KMS-11 (cell line): ENCODE results near the gene TDRD10.

Source experiments
- H2AFZ ChIP-seq: fragments of 200-600 bp; sonication (generic); 2 replicates; pipeline ENCODE4 v1.6.1; 2016; ENCODE audit warnings: antibody characterized with exemption, mixed run types, low read depth
- H3K27ac ChIP-seq: fragments of 200-600 bp; sonication (generic); 2 replicates; pipeline ENCODE4 v1.6.1; 2016; ENCODE audit warnings: mild to moderate bottlenecking, mixed run types
- H3K27me3 ChIP-seq: fragments of 200-600 bp; sonication (generic); 2 replicates; pipeline ENCODE4 v1.6.1; 2017; ENCODE audit warnings: mild to moderate bottlenecking, low read depth, mixed run types, moderate library complexity; ENCODE audit not compliant: insufficient read depth
- H3K36me3 ChIP-seq: fragments of 200-600 bp; sonication (generic); 2 replicates; pipeline ENCODE4 v1.6.1; 2017; ENCODE audit warnings: mild to moderate bottlenecking, mixed run types; ENCODE audit not compliant: insufficient read depth
- H3K4me1 ChIP-seq: fragments of 200-600 bp; sonication (generic); 2 replicates; pipeline ENCODE4 v1.6.1; 2016; ENCODE audit warnings: mild to moderate bottlenecking, low read depth, mixed run types; ENCODE audit not compliant: poor library complexity, severe bottlenecking
- H3K4me2 ChIP-seq: fragments of 200-600 bp; sonication (generic); 2 replicates; pipeline ENCODE4 v1.7.0; 2016; ENCODE audit warnings: mild to moderate bottlenecking, mixed run types
- H3K4me3 ChIP-seq: fragments of 200-600 bp; sonication (generic); IDR thresholded peaks from 2 replicates; pipeline ENCODE4 v1.6.1; 2017; ENCODE audit warnings: low read depth, low read length, mixed read lengths; ENCODE audit not compliant: insufficient read depth
- H3K79me2 ChIP-seq: fragments of 200-600 bp; sonication (generic); 2 replicates; pipeline ENCODE4 v1.6.1; 2016; ENCODE audit warnings: low read depth, mixed run types; ENCODE audit not compliant: insufficient read depth
- H3K9ac ChIP-seq: fragments of 200-600 bp; sonication (generic); 2 replicates; pipeline ENCODE4 v1.6.1; 2016; ENCODE audit warnings: mild to moderate bottlenecking, mixed run types
- H4K20me1 ChIP-seq: fragments of 200-600 bp; sonication (generic); 2 replicates; pipeline ENCODE4 v1.6.1; 2016; ENCODE audit warnings: mild to moderate bottlenecking, mixed run types; ENCODE audit not compliant: insufficient read depth
- CTCF ChIP-seq: fragments of 200-600 bp; sonication (generic); conservative IDR thresholded peaks from 2 replicates; pipeline ENCODE4 v1.6.1; 2017; ENCODE audit warnings: low read depth, mild to moderate bottlenecking, antibody characterized with exemption, low read length, moderate library complexity, mixed read lengths

The TDRD10 gene

GRCh38 chr1:154502066-154502743 is at the start of gene TDRD10, which contains the start of gene SHE:
Gene TDRD10, plus strand, starts transcription at chr1:154502219. Its CDS starts 4,685 bp downstream, at chr1:154506904.
Gene SHE, minus strand, starts transcription at chr1:154502412. Its CDS starts 386 bp downstream, at chr1:154502026.
- Histone ChIP-seq H3K36me3 (no peaks in the 10 kb centered on the region), H3K4me3 (no peak within 1 kb of the TSS), H4K20me1 (no peaks in the 10 kb centered on the region), H2AFZ (no peak within 1 kb of the TSS), H3K27ac (no peak within 1 kb of the TSS), H3K79me2 (no peaks in the 10 kb centered on the region), H3K4me1 (peaks cover 4% of the 10 kb centered on the region), H3K4me2 (no peak within 1 kb of the TSS), H3K9ac (no peak within 1 kb of the TSS), H3K27me3 (no peaks in the 10 kb centered on the region)
- no peak for TF ChIP-seq CTCF

GRCh38 chr1:154453161-154453560 is 48.9 kb upstream of the TDRD10 start:
- Histone ChIP-seq H3K27me3 (peaks cover 67% of the 10 kb centered on the region), H2AFZ (no peak overlapping the region), H3K4me1 (peaks cover 21% of the 10 kb centered on the region), H3K79me2 (no peaks in the 10 kb centered on the region), H4K20me1 (no peaks in the 10 kb centered on the region), H3K4me3 (no peak overlapping the region), H3K4me2 (peak overlapping the region; percentile 7; the same call in 1 of the 2 replicates), H3K9ac (no peak overlapping the region), H3K36me3 (no peaks in the 10 kb centered on the region), H3K27ac (no peak overlapping the region)
- TF ChIP-seq CTCF, result no peak

GRCh38 chr1:154453574-154454352 is 48.3 kb upstream of the TDRD10 start:
- Histone ChIP-seq H3K4me3 (no peak overlapping the region), H4K20me1 (no peaks in the 10 kb centered on the region), H3K79me2 (no peaks in the 10 kb centered on the region), H3K4me2 (peak overlapping the region; percentile 7; the same call in 1 of the 2 replicates), H3K4me1 (peaks cover 21% of the 10 kb centered on the region), H3K9ac (no peak overlapping the region), H3K27me3 (peaks cover 62% of the 10 kb centered on the region), H3K27ac (no peak overlapping the region), H2AFZ (no peak overlapping the region), H3K36me3 (no peaks in the 10 kb centered on the region)
- no peak for TF ChIP-seq CTCF

- Histone ChIP-seq H3K4me2 (peak overlapping the region; percentile 7; the same call in 1 of the 2 replicates), H3K27me3 (peaks cover 57% of the 10 kb centered on the region), H3K4me3 (no peak overlapping the region), H3K4me1 (peaks cover 21% of the 10 kb centered on the region), H4K20me1 (no peaks in the 10 kb centered on the region), H3K27ac (no peak overlapping the region), H3K79me2 (no peaks in the 10 kb centered on the region), H3K9ac (no peak overlapping the region), H3K36me3 (no peaks in the 10 kb centered on the region), H2AFZ (no peak overlapping the region)
- no peak for TF ChIP-seq CTCF
Observed at GRCh38 chr1:154454386-154455120, 47.5 kb upstream of the TDRD10 start.
